ENCODE data around the gene UBA1. TPM values are rescaled to one million over a fixed set of nuclear protein-coding genes. Genes with fewer than 3 reads are reported as not detected.

UBA1 gene
- total RNA-seq, 4 donors from 2014 or later = 145 to 182 (median 163) TPM

DNA sequence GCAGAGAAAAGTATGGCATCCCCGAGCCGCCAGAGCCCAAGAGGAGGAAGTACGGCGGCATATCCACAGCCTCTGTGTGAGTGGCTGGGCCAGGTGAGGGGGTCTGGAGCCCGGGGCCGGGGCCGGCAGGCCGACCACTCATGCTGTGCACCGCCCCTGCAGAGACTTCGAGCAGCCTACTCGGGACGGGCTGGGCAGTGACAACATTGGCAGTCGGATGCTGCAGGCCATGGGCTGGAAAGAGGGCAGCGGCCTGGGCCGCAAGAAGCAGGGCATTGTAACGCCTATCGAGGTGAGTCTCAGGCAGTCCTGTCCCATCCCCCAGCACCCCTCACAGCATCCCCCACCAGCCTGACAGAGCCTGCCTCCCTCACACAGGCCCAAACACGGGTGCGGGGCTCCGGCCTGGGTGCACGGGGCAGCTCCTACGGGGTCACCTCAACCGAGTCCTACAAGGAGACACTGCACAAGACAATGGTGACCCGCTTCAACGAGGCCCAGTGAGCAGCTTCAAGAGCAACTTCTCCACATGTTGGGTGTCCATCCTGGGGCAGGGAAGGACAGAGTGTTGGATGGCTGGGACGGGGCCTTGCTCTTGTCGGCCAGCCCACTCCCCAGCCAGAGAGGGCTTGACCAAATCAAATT, 7.4 kb upstream of the UBA1 start:
- Histone ChIP-seq H3K36me3 (peaks cover 0 to 5% (median 2%) of the 10 kb centered on the region in 4 donors), H3K4me3 (no peak overlapping the region), H3K4me1 (peaks cover 0 to 3% (median 0%) of the 10 kb centered on the region in 4 donors), H3K9me3 (no peaks in the 10 kb centered on the region), H3K27me3 (no peaks in the 10 kb centered on the region), H3K27ac (no peak overlapping the region)
- TF ChIP-seq CTCF (IDR thresholded peaks at IDR 0.05) = no peak
- TF ChIP-seq POLR2AphosphoS5 (IDR thresholded peaks at IDR 0.05) = no peak
- TF ChIP-seq POLR2A (IDR thresholded peaks at IDR 0.05) = no peak
- no peak for TF ChIP-seq EP300 (IDR thresholded peaks at IDR 0.05; ENCODE audit: low read depth)
- intact Hi-C loops (cut with DNase I; ENCODE audit: low total_unique reads) (no loop called here), in situ Hi-C loops (cut with MboI; ENCODE audit: low pct_ligation_motif_present in 1 of 4, low pct_unique_long_range_greater_than_20kb in 1 of 4, low sequenced_read_pairs in 3 of 4) (loop anchor here in 3 of 4 donors (25.0 kb wide), 2 partner anchors 201 to 326 kb away; no protein-coding TSS in a partner anchor)
- DNase-seq = no peak
- WGBS, 2 donors (ENCODE audit: low coverage in 1 of 2) = 92% methylated on average over 24 of the region's 27 CpGs; no CpG with 5 or more reads in 1 of the 2 donors

DNA sequence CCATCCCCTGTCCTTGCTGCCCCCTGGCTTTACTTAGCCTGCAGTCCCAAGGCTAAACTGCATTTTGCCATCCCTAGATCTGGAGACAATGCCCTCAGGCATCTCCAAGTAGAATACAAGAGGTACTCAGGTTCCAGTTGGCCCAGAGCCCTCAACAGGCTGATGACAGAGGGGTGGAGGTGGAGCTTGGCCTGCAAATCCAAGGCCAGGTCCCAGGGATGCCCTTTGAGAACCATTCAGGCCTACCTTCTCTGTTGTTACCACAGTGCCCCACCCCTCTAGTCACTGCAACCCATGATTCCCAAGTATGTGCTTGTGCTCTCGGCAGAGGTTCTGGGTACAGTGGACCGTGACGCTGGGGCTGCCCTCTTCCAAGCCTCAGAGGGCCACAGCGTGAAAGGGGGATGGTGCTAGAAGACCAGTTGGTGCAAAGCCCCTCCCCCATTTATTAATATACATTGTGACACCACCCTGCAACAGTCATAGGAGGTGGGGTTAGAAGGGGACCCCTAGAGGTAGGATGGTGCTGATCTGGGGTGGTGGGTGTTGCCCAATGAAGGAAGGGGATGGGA, 6.4 kb upstream of the UBA1 start:
- DNase-seq = no peak
- intact Hi-C loops (cut with DNase I; ENCODE audit: low total_unique reads) (no loop called here), in situ Hi-C loops (cut with MboI; ENCODE audit: low pct_ligation_motif_present in 1 of 4, low pct_unique_long_range_greater_than_20kb in 1 of 4, low sequenced_read_pairs in 3 of 4) (loop anchor here in 3 of 4 donors (25.0 kb wide), 2 partner anchors 200 to 325 kb away; no protein-coding TSS in a partner anchor)
- Histone ChIP-seq H3K4me3 (no peak overlapping the region), H3K36me3 (no peaks in the 10 kb centered on the region), H3K4me1 (peaks cover 0 to 7% (median 0%) of the 10 kb centered on the region in 4 donors), H3K27ac (no peak overlapping the region), H3K9me3 (no peaks in the 10 kb centered on the region), H3K27me3 (no peaks in the 10 kb centered on the region)
- no peak for TF ChIP-seq CTCF (IDR thresholded peaks at IDR 0.05)
- no peak for TF ChIP-seq POLR2A (IDR thresholded peaks at IDR 0.05)
- TF ChIP-seq EP300 (IDR thresholded peaks at IDR 0.05; ENCODE audit: low read depth) = no peak
- no peak for TF ChIP-seq POLR2AphosphoS5 (IDR thresholded peaks at IDR 0.05)
- WGBS, 2 donors (ENCODE audit: low coverage in 1 of 2) = 84% methylated on average over 4 of the region's 4 CpGs; no CpG with 5 or more reads in 1 of the 2 donors

DNA sequence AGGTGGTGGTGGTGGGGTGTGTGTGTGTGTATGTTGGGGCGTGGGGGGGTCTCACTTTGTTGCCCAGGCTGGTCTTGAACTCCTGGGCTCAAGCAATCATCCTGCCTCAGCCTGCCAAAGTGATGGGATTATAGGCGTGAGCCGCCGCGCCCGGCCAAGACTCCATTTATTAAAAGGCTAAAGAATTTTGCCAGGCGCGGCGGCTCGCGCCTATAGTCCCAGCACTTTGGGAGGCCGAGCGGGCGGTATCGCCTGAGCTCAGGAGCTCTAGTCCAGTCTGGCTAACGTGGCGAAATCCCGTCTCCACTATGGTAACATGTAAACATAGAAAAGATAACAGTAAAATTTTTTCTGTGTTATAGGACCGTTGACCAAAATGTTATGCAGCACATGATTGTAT, 3.7 kb upstream of the UBA1 start:
- WGBS, 2 donors (ENCODE audit: low coverage in 1 of 2) = 67 to 73% methylated on average over 1 to 19 of the region's 19 CpGs
- peaks cover 5 to 23% (median 9%) of the 10 kb centered on the region in 4 donors for H3K4me1 ChIP-seq
- in situ Hi-C loops (cut with MboI; ENCODE audit: low pct_ligation_motif_present in 1 of 4, low pct_unique_long_range_greater_than_20kb in 1 of 4, low sequenced_read_pairs in 3 of 4) (loop anchor here (10.0 to 25.0 kb wide), 4 partner anchors 195 to 335 kb away; no protein-coding TSS in a partner anchor), intact Hi-C loops (cut with DNase I; ENCODE audit: low total_unique reads) (no loop called here)
- no peaks in the 10 kb centered on the region for H3K9me3 ChIP-seq
- no peaks in the 10 kb centered on the region for H3K36me3 ChIP-seq
- DNase-seq = no peak
- no peak overlapping the region for H3K27ac ChIP-seq
- H3K27me3 ChIP-seq = no peaks in the 10 kb centered on the region
- TF ChIP-seq POLR2AphosphoS5 (IDR thresholded peaks at IDR 0.05) = no peak
- no peak overlapping the region for H3K4me3 ChIP-seq

DNA sequence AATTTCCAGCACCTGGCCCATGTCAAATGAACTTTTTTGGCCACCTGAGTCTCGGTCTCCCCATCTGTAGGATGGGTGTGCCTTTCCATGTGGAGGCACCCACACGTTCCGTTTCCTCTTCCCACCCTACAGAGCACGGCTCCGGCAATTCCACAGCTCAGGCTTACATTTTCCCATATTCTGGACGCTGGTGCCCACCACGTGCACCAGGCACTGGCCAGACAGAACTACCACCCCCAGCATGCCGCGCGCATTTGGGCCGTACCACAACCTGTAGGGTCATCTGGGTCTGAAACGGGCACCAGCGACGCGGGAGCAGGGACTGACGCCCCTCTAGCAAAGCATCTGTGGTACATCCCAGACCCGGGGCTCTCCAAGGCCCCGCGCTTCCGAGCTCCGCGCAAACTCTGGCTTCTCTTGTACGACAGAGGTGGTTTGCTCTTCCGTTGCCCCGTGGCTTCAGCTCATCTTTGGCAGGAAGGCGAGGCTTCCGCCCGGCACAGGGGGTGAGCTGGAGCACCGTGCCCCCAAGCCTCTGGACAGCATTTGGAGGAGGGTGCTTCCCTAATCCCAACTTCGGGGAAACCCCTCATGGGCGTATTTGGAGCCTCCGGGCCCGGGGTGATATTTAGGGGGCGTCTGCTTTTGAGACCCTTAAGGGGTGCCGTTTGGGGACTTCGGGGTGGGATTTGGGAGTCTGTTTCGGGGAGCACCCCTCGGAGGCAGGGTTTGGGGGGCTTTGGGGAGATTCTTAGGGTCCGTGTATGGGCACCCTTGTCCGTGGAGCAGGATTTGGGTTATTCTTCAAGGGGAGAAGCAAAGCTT, 3.0 kb upstream of the UBA1 start:
- DNase-seq = peak; percentile 87
- Histone ChIP-seq H3K27ac (peak overlapping the region; percentile 71 to 78 (median 76)), H3K4me3 (peak overlapping the region; percentile 17 to 61 (median 47)), H3K36me3 (no peaks in the 10 kb centered on the region), H3K9me3 (no peaks in the 10 kb centered on the region), H3K27me3 (no peaks in the 10 kb centered on the region), H3K4me1 (peaks cover 8 to 30% (median 16%) of the 10 kb centered on the region in 4 donors)
- WGBS, 2 donors (ENCODE audit: low coverage in 1 of 2) = 34% methylated on average over 39 of the region's 40 CpGs; no CpG with 5 or more reads in 1 of the 2 donors
- in situ Hi-C loops (cut with MboI; ENCODE audit: low pct_ligation_motif_present in 1 of 4, low pct_unique_long_range_greater_than_20kb in 1 of 4, low sequenced_read_pairs in 3 of 4) = loop anchor here (10.0 to 25.0 kb wide), 4 partner anchors 194 to 334 kb away; no protein-coding TSS in a partner anchor
- TF ChIP-seq POLR2A (IDR thresholded peaks at IDR 0.05) = peak; percentile 48
- no peak for TF ChIP-seq CTCF (IDR thresholded peaks at IDR 0.05)
- TF ChIP-seq EP300 (IDR thresholded peaks at IDR 0.05; ENCODE audit: low read depth) = no peak
- peak; percentile 77 to 86 (median 80) for TF ChIP-seq POLR2AphosphoS5 (IDR thresholded peaks at IDR 0.05)
- intact Hi-C loops (cut with DNase I; ENCODE audit: low total_unique reads) = no loop called here
